Urinary bladder (tissue), 4 donors: Measurements from ENCODE around the gene WDR76. TPM values are rescaled to one million over a fixed set of nuclear protein-coding genes. Genes with fewer than 3 reads are reported as not detected.

Experiments used
- DNase-seq: peaks from one replicate; pipeline ENCODE4 v3.0.0-alpha.2; 2015; ENCODE audit errors: extremely low spot score
- H3K27ac ChIP-seq: one replicate; pipeline ENCODE4 v1.5.1; 2013; ENCODE audit warnings: low read depth, mild to moderate bottlenecking, moderate library complexity
- H3K36me3 ChIP-seq: one replicate; pipeline ENCODE4 v1.6.1; 2013; ENCODE audit warnings: mild to moderate bottlenecking, moderate library complexity; ENCODE audit not compliant: insufficient read depth
- H3K4me1 ChIP-seq: one replicate; pipeline ENCODE4 v1.6.1; 2013; ENCODE audit warnings: mild to moderate bottlenecking, moderate library complexity; ENCODE audit not compliant: insufficient read depth
- H3K4me3 ChIP-seq: one replicate; pipeline ENCODE4 v1.5.1; 2013; ENCODE audit warnings: low read depth, low read length
- WGBS: extraction: QIAGEN DNeasy Blood & Tissue Kit; methylation state at CpG from one replicate; pipeline ENCODE4 v1.1.7; 2013; 5-methylcytosine and 5-hydroxymethylcytosine counted together
- polyA plus RNA-seq: library from polyadenylated mRNA; stranded (reverse); fragments of 200-250 nt; gene quantifications from one replicate; pipeline ENCODE4 v1.2.3, GENCODE V29; 2013
- total RNA-seq: library from RNA; depleted of rRNA; stranded (reverse); fragments of >200 nt; gene quantifications from one replicate; pipeline ENCODE4 v1.2.3, GENCODE V29; 2014
- donor health status: healthy with polysubstance abuse.
- donor health status: healthy.

The WDR76 gene
- total RNA-seq: 17.1 TPM
- polyA plus RNA-seq: 3.1 TPM

DNA sequence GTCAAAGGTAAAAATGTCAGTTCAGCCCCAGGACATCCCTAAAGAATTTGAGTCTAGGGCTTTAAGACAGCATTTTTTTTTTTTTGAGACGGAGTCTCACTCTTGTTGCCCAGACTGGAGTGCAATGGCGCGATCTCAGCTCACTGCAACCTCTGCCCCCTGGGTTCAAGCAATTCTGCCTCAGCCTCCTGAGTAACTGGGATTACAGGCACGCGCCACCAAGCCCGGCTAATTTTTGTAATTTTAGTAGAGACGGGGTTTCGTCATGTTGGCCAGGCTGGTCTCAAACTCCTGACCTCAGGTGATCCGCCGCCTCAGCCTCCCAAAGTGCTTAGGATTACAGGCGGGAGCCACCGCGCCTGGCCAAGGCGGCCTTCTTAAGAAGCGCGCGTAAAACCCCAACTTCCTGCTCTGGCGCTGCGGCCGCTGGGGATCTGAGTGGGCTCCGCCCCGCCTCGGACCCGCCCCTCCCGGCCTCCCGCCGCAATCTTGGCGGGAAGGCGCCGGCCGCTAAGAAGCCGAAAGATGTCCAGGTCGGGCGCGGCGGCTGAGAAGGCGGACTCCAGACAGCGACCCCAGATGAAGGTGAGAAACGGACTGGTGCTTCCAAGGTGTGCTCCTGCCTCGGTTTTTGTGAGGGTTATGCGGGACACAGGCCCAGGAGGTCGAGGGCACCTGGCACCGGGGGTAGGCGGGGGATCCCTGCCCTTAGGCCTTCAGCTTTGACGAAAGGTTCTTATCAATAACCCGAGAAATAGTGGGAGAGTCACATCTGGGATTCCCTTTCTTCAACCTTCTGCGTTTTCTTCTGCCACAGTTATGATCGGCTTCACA, at the start of gene WDR76:
TSS of gene WDR76 (plus strand) at position 495 of the 834 bp plus-strand sequence. CDS start at position 526, 31 bp downstream.
- H3K27ac ChIP-seq: peak within 1 kb of the TSS; percentile 74
- H3K4me1 ChIP-seq: no peaks in the 10 kb centered on the region
- H3K4me3 ChIP-seq: peak within 1 kb of the TSS; percentile 52
- WGBS: 5% methylated on average over 48 of the region's 48 CpGs
- peak; percentile 40 for DNase-seq
- H3K36me3 ChIP-seq: no peaks in the 10 kb centered on the region

DNA sequence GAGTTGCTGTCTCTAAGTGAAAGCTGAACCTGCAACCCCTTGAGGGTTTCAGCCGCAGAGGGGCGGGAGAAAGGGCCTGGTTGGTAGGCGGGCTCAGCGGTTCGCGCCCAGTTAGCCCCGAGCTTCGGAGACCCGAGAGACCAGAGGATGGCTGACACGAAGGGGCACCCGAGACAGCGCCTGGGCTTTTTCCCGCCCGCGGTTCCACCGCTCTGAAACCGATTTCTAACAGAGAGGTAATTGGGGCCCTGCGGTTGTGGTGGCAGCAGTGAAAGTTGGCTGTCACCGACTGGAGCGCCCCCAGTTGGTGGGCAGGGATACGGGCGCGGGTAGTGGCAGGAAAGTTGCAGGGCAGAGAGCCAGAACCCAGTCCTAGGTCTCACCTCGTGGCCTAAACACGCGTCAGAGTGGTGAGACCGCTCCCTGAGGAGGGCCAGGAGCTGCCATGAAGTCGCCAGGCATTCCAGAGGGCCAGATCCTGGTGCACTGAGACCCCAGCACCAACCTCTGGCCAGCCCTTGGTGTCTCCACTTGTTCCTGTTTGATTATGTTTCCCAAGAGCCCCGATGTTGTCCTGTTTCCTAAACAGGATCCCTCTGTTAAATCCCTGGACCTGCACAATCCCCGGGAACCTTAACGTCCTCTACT, 49.4 kb upstream of the WDR76 start:
- DNase-seq: no peak
- Histone ChIP-seq H3K36me3 (peaks cover 4% of the 10 kb centered on the region), H3K4me3 (peak overlapping the region; percentile 55), H3K27ac (peak overlapping the region; percentile 40), H3K4me1 (no peaks in the 10 kb centered on the region)
- 1% methylated on average over 31 of the region's 31 CpGs for WGBS

DNA sequence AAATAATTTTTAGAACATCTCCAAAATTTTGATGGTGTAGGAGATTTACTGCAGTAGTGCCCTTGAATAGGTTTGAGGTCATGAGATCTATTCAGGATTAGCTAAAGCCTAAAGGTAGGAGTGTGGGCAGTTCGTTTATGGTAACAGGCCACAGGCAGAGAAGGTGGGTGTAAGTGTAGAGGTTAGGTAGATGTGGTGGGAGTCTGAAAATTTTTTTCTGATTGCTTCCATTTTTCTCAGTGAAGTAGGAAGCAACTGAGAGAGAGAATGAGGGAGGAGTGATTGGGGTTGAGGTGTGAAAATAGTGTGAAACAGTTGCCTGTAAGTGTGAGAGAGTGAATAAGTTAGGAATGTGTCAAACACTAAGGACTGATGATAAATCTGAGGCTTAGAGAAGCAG, 47.8 kb upstream of the WDR76 start:
- 91% methylated on average over 1 of the region's 1 CpG for WGBS
- Histone ChIP-seq H3K36me3 (no peaks in the 10 kb centered on the region), H3K27ac (no peak overlapping the region), H3K4me1 (no peaks in the 10 kb centered on the region), H3K4me3 (no peak overlapping the region)
- DNase-seq: no peak

DNA sequence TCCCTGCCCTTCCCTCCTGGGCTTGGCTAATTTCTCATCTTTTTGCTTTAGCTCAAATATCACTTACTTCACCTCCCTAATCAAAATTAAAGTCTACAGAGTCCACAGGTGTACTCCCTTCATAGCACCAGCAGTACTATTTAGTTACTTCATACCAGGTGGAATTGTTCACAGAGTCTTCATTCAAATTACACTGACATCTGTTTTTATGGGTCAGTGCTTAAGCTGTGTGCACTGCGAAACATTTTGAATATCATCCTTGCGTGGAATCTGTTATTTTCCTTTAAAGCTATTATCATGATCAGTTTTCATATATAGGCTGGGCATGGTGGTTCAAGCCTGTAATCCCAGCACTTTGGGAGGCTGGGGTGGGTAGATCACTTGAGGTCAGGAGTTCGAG, 37.4 kb upstream of the WDR76 start:
- Histone ChIP-seq H3K4me1 (no peaks in the 10 kb centered on the region), H3K4me3 (no peak overlapping the region), H3K36me3 (no peaks in the 10 kb centered on the region), H3K27ac (no peak overlapping the region)
- 96% methylated on average over 3 of the region's 3 CpGs for WGBS
- no peak for DNase-seq

DNA sequence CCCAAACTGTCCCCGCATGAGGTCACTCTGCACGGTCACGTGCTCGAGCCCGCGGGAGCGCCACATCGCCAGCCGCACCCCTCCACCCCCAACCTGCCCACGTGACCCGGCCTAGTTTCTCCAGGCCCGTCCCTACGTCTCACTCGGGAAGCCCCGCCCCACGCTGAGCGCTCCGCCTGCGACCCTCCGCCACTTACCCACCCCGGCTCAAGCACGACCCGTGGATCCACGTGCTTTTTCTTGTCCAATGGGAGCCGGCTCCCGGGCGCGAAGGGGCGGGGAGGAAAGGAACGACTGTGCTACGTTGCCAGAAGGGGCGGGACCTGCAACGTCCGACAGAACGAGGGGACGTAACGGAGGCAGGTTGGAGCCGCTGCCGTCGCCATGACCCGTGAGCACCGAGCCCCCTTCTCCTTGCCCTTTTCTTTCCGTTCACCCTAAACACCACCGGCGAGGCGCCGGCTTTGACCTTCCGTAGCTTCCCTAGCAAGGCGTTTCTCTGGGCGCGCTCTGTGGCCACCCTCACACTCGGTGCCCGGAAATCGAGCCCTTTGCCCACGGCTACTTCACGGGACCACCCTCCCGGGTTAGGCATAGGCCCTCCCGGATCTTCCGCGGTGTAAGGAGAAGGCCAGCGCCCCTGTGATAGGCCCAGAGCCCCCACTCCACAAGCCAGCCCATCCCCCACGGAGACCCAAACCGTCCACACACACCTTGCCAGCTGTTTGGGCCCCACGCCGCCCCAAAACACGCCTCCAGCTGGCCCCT, 34.6 kb upstream of the WDR76 start, which contains the start of gene SERF2:
TSS of gene SERF2 (plus strand) at position 328 of the 768 bp plus-strand sequence. CDS start at position 385, 57 bp downstream.
- peak; percentile 99 for DNase-seq
- no peaks in the 10 kb centered on the region for H3K36me3 ChIP-seq
- WGBS: under 1% methylated on average over 66 of the region's 66 CpGs

DNA sequence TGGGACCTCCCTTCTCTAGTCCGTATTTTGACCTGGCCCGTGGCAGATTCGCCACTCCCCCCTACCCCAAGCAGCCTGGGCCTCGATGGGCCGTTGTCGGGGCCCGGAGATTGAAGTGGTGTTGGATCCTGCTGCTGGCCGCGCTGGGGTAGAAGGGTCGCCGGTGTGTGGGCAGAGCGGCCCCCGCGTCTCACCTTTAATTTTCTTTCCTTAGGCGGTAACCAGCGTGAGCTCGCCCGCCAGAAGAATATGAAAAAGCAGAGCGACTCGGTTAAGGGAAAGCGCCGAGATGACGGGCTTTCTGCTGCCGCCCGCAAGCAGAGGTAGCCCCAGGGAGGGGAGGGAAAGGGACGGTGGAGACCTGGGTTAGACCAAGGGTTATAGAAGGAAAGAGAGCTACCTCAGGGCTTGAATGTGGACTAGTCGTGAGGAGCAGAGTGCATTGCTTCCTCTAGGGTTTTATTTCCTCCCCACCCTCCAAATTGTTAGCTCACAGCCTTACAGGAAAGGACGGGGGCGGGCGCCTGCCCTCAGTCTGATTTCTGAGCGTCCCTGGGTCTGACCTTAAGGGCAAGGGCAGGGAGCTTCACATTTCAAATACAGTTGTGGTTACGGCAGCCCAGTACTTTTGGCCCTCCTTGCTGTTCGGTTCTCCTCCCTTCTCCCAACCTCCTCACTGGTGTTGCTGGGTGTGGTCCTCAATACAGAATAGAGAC, 33.9 kb upstream of the WDR76 start:
- H3K4me1 ChIP-seq: peaks cover 2% of the 10 kb centered on the region
- 2% methylated on average over 33 of the region's 33 CpGs for WGBS
- no peak for DNase-seq

More for the DNA sequence above, 34.6 kb upstream of the WDR76 start, which contains the start of gene SERF2:
- peak within 1 kb of the TSS; percentile 80 for H3K4me3 ChIP-seq
- H3K27ac ChIP-seq: peak within 1 kb of the TSS; percentile 98
- H3K4me1 ChIP-seq: peaks cover 2% of the 10 kb centered on the region

DNA sequence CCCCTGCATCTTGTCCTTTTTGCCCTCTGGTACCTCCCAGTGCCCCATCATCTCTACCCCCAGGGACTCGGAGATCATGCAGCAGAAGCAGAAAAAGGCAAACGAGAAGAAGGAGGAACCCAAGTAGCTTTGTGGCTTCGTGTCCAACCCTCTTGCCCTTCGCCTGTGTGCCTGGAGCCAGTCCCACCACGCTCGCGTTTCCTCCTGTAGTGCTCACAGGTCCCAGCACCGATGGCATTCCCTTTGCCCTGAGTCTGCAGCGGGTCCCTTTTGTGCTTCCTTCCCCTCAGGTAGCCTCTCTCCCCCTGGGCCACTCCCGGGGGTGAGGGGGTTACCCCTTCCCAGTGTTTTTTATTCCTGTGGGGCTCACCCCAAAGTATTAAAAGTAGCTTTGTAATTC, 33.2 kb upstream of the WDR76 start:
- no peak for DNase-seq
- no peak overlapping the region for H3K27ac ChIP-seq
- H3K36me3 ChIP-seq: no peaks in the 10 kb centered on the region
- H3K4me3 ChIP-seq: no peak overlapping the region
- peaks cover 2% of the 10 kb centered on the region for H3K4me1 ChIP-seq
- 86% methylated on average over 10 of the region's 10 CpGs for WGBS

More for the DNA sequence above, 33.9 kb upstream of the WDR76 start:
- peak overlapping the region; percentile 80 for H3K4me3 ChIP-seq
- no peaks in the 10 kb centered on the region for H3K36me3 ChIP-seq
- H3K27ac ChIP-seq: peak overlapping the region; percentile 98

DNA sequence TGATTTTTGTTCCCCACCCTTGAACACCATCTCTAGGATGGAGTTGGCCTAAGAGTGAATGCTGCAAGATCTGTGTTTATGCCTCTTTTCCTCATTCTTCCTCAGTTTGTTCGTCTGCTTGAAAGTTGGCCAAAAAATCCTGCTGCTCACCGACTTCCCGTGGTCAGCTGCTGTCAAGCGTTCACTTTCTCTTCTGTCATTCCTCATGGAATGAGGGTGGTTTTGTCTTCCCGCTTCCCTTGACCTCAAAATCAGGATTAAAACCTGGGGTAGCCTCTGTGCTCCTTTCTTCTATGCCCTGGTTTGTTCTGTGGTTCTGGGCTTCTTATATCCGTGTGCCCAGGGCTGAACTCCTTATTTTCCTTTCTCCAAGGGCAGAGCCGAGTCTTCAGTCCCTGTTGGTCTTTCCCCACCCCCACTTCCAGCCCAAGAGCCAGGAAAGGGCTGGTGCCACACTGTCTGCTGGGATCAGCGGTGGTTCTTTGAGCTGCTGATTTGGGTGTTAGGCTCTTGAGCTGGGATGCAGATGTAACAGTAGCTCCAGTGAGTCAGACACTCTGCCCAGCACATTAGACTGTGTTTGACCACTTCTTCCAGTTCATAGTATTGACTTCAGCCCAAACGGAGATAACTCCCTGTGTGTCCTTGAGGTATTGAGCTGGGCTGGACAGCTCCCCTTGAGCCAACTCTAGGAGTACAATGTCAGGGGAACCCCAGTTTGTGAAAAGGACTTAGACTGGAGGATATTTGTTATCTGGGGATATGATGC, 32.3 kb upstream of the WDR76 start:
- H3K4me3 ChIP-seq: no peak overlapping the region
- no peak for DNase-seq
- whole genome bisulfite sequencing: 64% methylated on average over 9 of the region's 9 CpGs
- peaks cover 2% of the 10 kb centered on the region for H3K4me1 ChIP-seq
- H3K27ac ChIP-seq: no peak overlapping the region
- no peaks in the 10 kb centered on the region for H3K36me3 ChIP-seq

DNA sequence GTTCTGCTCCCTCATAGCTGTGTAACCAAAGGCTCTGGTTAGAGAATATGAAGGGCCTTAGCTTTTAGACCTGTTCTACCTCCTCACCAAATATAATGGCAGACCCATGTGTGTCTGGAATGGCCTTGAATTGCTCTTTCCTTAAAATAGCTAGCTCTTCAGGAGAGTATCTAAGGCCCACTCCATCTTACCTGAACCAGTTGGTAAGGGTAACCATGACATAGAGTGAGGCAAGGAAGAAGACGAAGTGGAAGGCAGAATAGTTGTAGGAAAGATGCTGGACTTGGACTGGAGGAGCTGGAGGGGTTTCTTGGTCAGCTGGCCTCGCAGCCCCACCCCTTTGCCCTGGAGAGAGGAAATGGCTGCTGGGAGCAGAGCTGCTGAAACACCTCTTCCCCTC, 31.6 kb upstream of the WDR76 start:
- Histone ChIP-seq H3K4me1 (peaks cover 4% of the 10 kb centered on the region), H3K36me3 (no peaks in the 10 kb centered on the region), H3K27ac (no peak overlapping the region), H3K4me3 (no peak overlapping the region)
- no peak for DNase-seq
- 91% methylated on average over 2 of the region's 2 CpGs for WGBS

DNA sequence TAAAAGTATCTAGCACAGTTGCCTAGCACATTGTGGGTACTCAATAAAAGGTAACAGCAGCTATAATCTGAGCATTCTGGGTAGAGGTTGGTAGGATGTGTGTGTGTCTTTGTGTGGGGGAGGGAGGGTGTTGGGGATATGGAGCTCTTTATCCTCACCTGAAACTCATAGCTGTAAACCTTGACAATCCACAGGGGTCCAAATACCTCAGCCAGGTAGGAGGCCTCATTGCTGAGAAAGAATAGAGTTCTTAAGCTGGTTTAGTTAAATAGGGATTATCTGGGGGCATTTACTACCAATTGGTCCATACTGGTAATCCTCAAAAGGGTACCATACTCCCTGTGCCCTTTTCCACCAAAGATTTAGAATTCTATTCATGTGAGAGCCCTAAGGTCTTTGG, 30.8 kb upstream of the WDR76 start:
- no peak for DNase-seq
- H3K4me1 ChIP-seq: peaks cover 4% of the 10 kb centered on the region
- no peaks in the 10 kb centered on the region for H3K36me3 ChIP-seq
- no peak overlapping the region for H3K4me3 ChIP-seq
- no peak overlapping the region for H3K27ac ChIP-seq

DNA sequence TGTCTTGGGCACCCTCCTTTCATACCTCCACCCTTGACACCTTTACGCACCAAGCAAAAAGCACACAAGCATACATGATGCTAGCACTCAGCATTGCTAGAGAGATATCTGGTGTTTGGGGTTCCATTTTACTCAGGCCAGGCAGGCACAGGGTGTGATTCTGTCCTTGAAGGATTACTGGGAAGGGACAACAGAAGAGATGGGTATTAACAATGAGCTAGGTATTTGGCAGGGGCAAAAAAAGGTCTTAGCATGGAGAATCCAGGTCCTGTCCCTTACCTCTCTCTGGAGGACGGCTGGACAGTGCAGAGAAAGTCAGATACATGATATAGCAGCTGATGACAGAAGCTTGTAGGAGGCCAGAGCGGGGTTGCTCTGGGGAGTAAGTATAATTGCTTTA, 30.2 kb upstream of the WDR76 start:
- H3K4me3 ChIP-seq: no peak overlapping the region
- no peak overlapping the region for H3K27ac ChIP-seq

DNA sequence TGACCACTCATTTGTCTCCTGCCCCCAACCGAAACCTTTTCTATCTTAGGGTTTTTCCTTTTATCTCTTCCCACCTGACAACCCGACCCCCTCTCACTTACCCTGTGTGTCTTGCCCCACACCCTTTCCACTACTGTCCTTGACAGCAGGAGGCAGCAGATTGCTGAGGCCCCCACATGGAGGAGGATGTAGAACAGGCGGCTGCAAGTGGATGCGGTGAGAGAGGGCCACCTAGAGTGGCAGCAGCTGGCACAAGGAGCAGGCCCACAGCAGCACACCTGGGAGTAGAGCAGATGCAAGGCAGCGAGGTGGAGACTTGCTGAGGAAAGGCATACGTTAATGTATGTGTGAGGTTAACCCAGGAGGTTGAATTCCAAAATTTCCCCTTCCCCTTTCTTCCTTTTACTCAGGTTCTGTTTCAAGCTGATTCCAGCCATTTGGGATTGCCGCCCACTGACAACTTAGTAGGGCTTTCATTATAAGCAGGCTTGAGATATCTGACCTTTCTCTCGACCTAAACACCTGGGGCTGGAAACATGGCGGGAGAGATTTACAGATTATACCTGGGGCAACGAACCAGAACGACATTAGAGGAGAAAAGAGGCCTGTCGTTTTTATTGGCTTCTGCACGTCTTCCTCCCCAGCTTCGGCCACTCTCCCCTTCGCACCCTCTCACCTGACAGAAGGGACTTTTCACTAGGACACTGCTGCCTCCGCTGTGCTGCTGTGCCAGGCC, 27.4 kb upstream of the WDR76 start:
- H3K4me3 ChIP-seq: no peak overlapping the region
- H3K36me3 ChIP-seq: peaks cover 4% of the 10 kb centered on the region
- DNase-seq: no peak
- WGBS: 83% methylated on average over 16 of the region's 16 CpGs
- peak overlapping the region; percentile 76 for H3K27ac ChIP-seq
- peaks cover 4% of the 10 kb centered on the region for H3K4me1 ChIP-seq

More for the DNA sequence above, 30.2 kb upstream of the WDR76 start:
- WGBS: 86% methylated on average over 3 of the region's 3 CpGs
- Histone ChIP-seq H3K4me1 (peaks cover 4% of the 10 kb centered on the region), H3K36me3 (no peaks in the 10 kb centered on the region)
- DNase-seq: no peak
